ENCODE results near the gene EXOC4.

Gene EXOC4

DNA sequence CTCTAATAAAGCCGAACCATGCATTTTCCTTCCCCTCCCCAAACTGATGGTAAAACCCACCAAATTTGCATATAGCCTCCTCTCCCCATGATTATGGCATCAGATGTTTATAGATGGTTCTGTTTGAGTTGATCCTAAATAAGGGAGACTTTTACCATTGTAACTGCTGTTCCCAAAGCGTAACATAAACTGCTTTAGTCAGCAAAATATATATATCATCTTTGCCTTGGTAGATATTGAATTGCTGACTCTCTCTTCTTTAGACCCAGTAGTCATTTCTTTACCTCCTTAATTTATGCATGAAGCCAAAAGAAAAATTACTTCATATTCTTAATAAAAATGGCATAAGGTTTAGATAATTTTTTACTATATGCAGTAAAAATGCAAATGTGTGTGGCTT, 788.1 kb downstream of the EXOC4 start:
- TF ChIP-seq, protein P1, sequence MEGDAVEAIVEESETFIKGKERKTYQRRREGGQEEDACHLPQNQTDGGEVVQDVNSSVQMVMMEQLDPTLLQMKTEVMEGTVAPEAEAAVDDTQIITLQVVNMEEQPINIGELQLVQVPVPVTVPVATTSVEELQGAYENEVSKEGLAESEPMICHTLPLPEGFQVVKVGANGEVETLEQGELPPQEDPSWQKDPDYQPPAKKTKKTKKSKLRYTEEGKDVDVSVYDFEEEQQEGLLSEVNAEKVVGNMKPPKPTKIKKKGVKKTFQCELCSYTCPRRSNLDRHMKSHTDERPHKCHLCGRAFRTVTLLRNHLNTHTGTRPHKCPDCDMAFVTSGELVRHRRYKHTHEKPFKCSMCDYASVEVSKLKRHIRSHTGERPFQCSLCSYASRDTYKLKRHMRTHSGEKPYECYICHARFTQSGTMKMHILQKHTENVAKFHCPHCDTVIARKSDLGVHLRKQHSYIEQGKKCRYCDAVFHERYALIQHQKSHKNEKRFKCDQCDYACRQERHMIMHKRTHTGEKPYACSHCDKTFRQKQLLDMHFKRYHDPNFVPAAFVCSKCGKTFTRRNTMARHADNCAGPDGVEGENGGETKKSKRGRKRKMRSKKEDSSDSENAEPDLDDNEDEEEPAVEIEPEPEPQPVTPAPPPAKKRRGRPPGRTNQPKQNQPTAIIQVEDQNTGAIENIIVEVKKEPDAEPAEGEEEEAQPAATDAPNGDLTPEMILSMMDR (IDR thresholded peaks at IDR 0.05; ENCODE audit: insufficient read depth, low read length, poor library complexity, severe bottlenecking) = no peak
- Histone ChIP-seq H3K27me3 (replicated peaks; ENCODE audit: control insufficient read depth, insufficient read depth, low read length) (no peaks in the 10 kb centered on the region), H3K36me3 (ENCODE audit: control insufficient read depth, insufficient read depth, low read length) (no peaks in the 10 kb centered on the region)

GRCh38 chr7:134041477-134041876, 788.6 kb downstream of the EXOC4 start:
- no peak for DNase-seq (ENCODE audit: extremely low read depth, insufficient read length)
- H3K27me3 ChIP-seq (replicated peaks; ENCODE audit: control insufficient read depth, insufficient read depth, low read length) = no peaks in the 10 kb centered on the region
- H3K36me3 ChIP-seq (ENCODE audit: control insufficient read depth, insufficient read depth, low read length) = no peaks in the 10 kb centered on the region
- TF ChIP-seq, protein P1 (IDR thresholded peaks at IDR 0.05; ENCODE audit: insufficient read depth, low read length, poor library complexity, severe bottlenecking) = no peak
- H3K4me3 ChIP-seq (replicated peaks; ENCODE audit: low read depth, low read length) = no peak overlapping the region

More for the DNA sequence above, 788.1 kb downstream of the EXOC4 start:
- DNase-seq (ENCODE audit: extremely low read depth, insufficient read length) = no peak
- H3K4me3 ChIP-seq (replicated peaks; ENCODE audit: low read depth, low read length) = no peak overlapping the region

- TF ChIP-seq, protein P1 (IDR thresholded peaks at IDR 0.05; ENCODE audit: insufficient read depth, low read length, poor library complexity, severe bottlenecking) = no peak
- DNase-seq (ENCODE audit: extremely low read depth, insufficient read length) = no peak
- Histone ChIP-seq H3K27me3 (replicated peaks; ENCODE audit: control insufficient read depth, insufficient read depth, low read length) (no peaks in the 10 kb centered on the region), H3K36me3 (ENCODE audit: control insufficient read depth, insufficient read depth, low read length) (no peaks in the 10 kb centered on the region), H3K4me3 (replicated peaks; ENCODE audit: low read depth, low read length) (no peak overlapping the region)
Measured at GRCh38 chr7:134042307-134042706, 789.4 kb downstream of the EXOC4 start.

DNA sequence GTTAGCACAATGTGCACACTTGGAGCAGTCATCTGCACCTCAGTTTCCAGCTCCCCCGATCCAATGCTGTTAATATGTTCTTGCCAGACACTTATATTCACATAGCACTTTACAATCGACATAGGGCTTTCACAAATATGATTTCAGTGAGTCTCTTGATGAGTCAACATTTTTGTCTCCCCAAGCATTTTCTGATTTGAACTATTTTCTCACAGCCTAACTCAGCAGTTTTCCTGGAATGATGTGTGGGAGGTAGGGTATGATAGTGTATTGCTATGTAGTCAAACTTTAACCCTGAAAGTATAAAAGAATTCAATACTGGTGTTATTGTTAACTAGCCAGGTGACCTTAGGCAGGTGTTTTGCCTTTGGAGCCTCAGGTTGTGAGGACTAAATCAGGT, 791.8 kb downstream of the EXOC4 start:
- TF ChIP-seq, protein P1 (IDR thresholded peaks at IDR 0.05; ENCODE audit: insufficient read depth, low read length, poor library complexity, severe bottlenecking) = no peak
- H3K36me3 ChIP-seq (ENCODE audit: control insufficient read depth, insufficient read depth, low read length) = no peaks in the 10 kb centered on the region
- H3K4me3 ChIP-seq (replicated peaks; ENCODE audit: low read depth, low read length) = no peak overlapping the region
- no peak for DNase-seq (ENCODE audit: extremely low read depth, insufficient read length)
- H3K27me3 ChIP-seq (replicated peaks; ENCODE audit: control insufficient read depth, insufficient read depth, low read length) = no peaks in the 10 kb centered on the region

- H3K27me3 ChIP-seq (replicated peaks; ENCODE audit: control insufficient read depth, insufficient read depth, low read length) = no peaks in the 10 kb centered on the region
- no peak overlapping the region for H3K4me3 ChIP-seq (replicated peaks; ENCODE audit: low read depth, low read length)
- no peak for DNase-seq (ENCODE audit: extremely low read depth, insufficient read length)
- H3K36me3 ChIP-seq (ENCODE audit: control insufficient read depth, insufficient read depth, low read length) = no peaks in the 10 kb centered on the region
- TF ChIP-seq, protein P1 (IDR thresholded peaks at IDR 0.05; ENCODE audit: insufficient read depth, low read length, poor library complexity, severe bottlenecking) = no peak
Measured at GRCh38 chr7:134045716-134046115, 792.8 kb downstream of the EXOC4 start.

DNA sequence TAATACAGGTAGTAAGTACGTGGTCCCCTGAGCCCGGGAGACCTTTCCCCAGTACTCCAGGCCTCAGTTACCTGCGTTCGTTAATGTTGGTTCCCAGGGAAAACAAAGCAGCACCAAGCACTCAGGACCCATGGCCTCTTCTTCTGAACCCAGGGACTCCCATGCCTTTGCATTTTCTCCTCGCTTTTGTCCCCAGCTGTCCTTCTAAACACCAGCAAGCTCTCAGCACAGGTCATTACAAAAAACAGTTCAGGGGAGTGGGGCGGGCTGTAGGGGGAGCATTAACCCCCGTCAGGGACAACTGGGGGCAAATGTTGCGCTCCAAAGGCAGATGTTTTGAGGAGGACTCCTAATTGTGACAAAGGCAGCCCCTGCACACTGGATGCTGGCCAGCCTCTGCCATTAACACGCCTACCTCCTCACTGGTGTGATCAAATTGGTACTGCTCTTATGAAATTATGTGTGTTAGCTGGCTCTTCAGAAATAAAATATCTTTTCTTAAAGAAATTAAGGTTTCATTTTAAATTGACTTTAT, 793.8 kb downstream of the EXOC4 start:
- DNase-seq (ENCODE audit: extremely low read depth, insufficient read length) = no peak
- H3K36me3 ChIP-seq (ENCODE audit: control insufficient read depth, insufficient read depth, low read length) = no peaks in the 10 kb centered on the region
- TF ChIP-seq, protein P1 (IDR thresholded peaks at IDR 0.05; ENCODE audit: insufficient read depth, low read length, poor library complexity, severe bottlenecking) = no peak
- no peak overlapping the region for H3K4me3 ChIP-seq (replicated peaks; ENCODE audit: low read depth, low read length)
- no peaks in the 10 kb centered on the region for H3K27me3 ChIP-seq (replicated peaks; ENCODE audit: control insufficient read depth, insufficient read depth, low read length)

Measured in GM06990 (cell line).